Loucy (cell line): ENCODE measurements around the gene PLIN1.

Source experiments
- H2AFZ ChIP-seq: fragments of 200-600 bp; sonication (generic); 2 replicates; pipeline ENCODE4 v1.6.0; 2016; ENCODE audit warnings: antibody characterized with exemption, mild to moderate bottlenecking, low read length, moderate library complexity
- H3F3A ChIP-seq: fragments of 200-600 bp; 2 replicates; pipeline ENCODE4 v1.6.0; 2016; ENCODE audit warnings: antibody characterized with exemption, low read depth, mild to moderate bottlenecking
- H3K27me3 ChIP-seq: fragments of 200-600 bp; sonication (generic); 2 replicates; pipeline ENCODE4 v1.6.1; 2014; ENCODE audit warnings: low read length, mild to moderate bottlenecking; ENCODE audit not compliant: insufficient read depth, poor library complexity, severe bottlenecking
- H3K36me3 ChIP-seq: fragments of 200-600 bp; sonication (generic); 2 replicates; pipeline ENCODE4 v1.6.1; 2016; ENCODE audit warnings: low read length; ENCODE audit not compliant: insufficient read depth
- H3K4me1 ChIP-seq: fragments of 200-600 bp; sonication (generic); 2 replicates; pipeline ENCODE4 v1.5.1; 2014; ENCODE audit warnings: low read length, mild to moderate bottlenecking; ENCODE audit not compliant: insufficient read depth, poor library complexity, severe bottlenecking
- H3K4me2 ChIP-seq: fragments of 200-600 bp; sonication (generic); 2 replicates; pipeline ENCODE4 v1.6.0; 2014; ENCODE audit warnings: antibody characterized with exemption, low read length, low read depth, mild to moderate bottlenecking; ENCODE audit not compliant: poor library complexity, severe bottlenecking
- H3K4me3 ChIP-seq: fragments of 200-600 bp; sonication (generic); 2 replicates; pipeline ENCODE4 v1.5.1; 2014; ENCODE audit warnings: low read length, mild to moderate bottlenecking, mixed read lengths; ENCODE audit not compliant: poor library complexity, severe bottlenecking
- H3K79me2 ChIP-seq: fragments of 200-600 bp; sonication (generic); 2 replicates; pipeline ENCODE4 v1.6.1; 2014; ENCODE audit warnings: low read length; ENCODE audit not compliant: insufficient read depth
- H3K9ac ChIP-seq: fragments of 200-600 bp; sonication (generic); 2 replicates; pipeline ENCODE4 v1.6.0; 2014; ENCODE audit warnings: mild to moderate bottlenecking, low read depth, low read length, moderate library complexity; ENCODE audit not compliant: poor library complexity, severe bottlenecking
- H3K9me2 ChIP-seq: fragments of 200-600 bp; sonication (generic); replicated peaks from 2 replicates; pipeline ENCODE4 v1.6.1; 2016; ENCODE audit warnings: low read depth, low read length, mixed read lengths
- H3K9me3 ChIP-seq: fragments of 200-600 bp; sonication (generic); 2 replicates; pipeline ENCODE4 v1.6.1; 2014; ENCODE audit warnings: mild to moderate bottlenecking, antibody characterized with exemption, low read length, low read depth; ENCODE audit not compliant: insufficient read depth
- H4K20me1 ChIP-seq: fragments of 200-600 bp; sonication (generic); 2 replicates; pipeline ENCODE4 v1.6.0; 2014; ENCODE audit warnings: antibody characterized with exemption, low read length, mild to moderate bottlenecking; ENCODE audit not compliant: insufficient read depth, poor library complexity, severe bottlenecking
- CTCF ChIP-seq: fragments of 200-600 bp; sonication (generic); conservative IDR thresholded peaks from 2 replicates; pipeline ENCODE4 v1.5.1; 2014; ENCODE audit warnings: mild to moderate bottlenecking, antibody characterized with exemption, low read length
- EZH2phosphoT487 ChIP-seq: fragments of 200-600 bp; IDR thresholded peaks from 2 replicates; pipeline ENCODE4 v1.6.1; 2018; ENCODE audit warnings: antibody characterized with exemption, mild to moderate bottlenecking, moderate library complexity, borderline replicate concordance

The PLIN1 gene

GRCh38 chr15:89632563-89633430 lies 46.4 kb downstream of the PLIN1 start:
- TF ChIP-seq CTCF, result no peak
- no peak for TF ChIP-seq EZH2phosphoT487
- no peak overlapping the region for H3K4me3 ChIP-seq
- no peaks in the 10 kb centered on the region for H3K4me1 ChIP-seq
- no peaks in the 10 kb centered on the region for H3K79me2 ChIP-seq
- H3F3A ChIP-seq, result no peaks in the 10 kb centered on the region
- no peaks in the 10 kb centered on the region for H3K9me2 ChIP-seq
- no peak overlapping the region for H3K4me2 ChIP-seq
- H2AFZ ChIP-seq, result no peak overlapping the region
- no peak overlapping the region for H3K9ac ChIP-seq
- H3K27me3 ChIP-seq, result no peaks in the 10 kb centered on the region
- H4K20me1 ChIP-seq, result no peaks in the 10 kb centered on the region
- H3K36me3 ChIP-seq, result peaks cover 52% of the 10 kb centered on the region; the same call in 1 of the 2 replicates
- no peaks in the 10 kb centered on the region for H3K9me3 ChIP-seq

DNA sequence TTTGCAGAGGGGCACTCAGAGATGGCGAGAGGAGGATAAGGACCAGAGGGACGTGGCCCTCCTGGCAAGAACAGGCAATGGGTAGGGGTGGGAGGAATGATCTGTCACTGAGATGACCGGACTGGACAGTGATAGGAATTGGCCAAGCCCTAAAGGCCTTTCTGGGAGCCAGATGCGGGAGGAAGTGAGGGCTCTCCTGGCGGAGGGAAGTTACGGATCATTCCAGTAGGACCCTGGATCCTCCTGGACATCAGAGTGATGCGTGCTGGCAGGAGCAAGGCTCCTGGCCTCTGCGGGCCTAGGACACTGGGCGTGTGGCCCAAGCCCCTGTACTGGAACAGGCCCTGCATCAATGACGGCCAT lies 47.3 kb downstream of the PLIN1 start:
- Histone ChIP-seq H3F3A (no peaks in the 10 kb centered on the region), H3K4me3 (no peak overlapping the region), H4K20me1 (no peaks in the 10 kb centered on the region), H3K9me3 (no peaks in the 10 kb centered on the region), H3K9ac (no peak overlapping the region), H3K36me3 (peaks cover 61% of the 10 kb centered on the region; the same call in 1 of the 2 replicates), H3K27me3 (no peaks in the 10 kb centered on the region), H3K9me2 (no peaks in the 10 kb centered on the region), H3K4me2 (no peak overlapping the region), H3K4me1 (no peaks in the 10 kb centered on the region), H3K79me2 (no peaks in the 10 kb centered on the region), H2AFZ (no peak overlapping the region)
- TF ChIP-seq CTCF (no peak), EZH2phosphoT487 (no peak)

DNA sequence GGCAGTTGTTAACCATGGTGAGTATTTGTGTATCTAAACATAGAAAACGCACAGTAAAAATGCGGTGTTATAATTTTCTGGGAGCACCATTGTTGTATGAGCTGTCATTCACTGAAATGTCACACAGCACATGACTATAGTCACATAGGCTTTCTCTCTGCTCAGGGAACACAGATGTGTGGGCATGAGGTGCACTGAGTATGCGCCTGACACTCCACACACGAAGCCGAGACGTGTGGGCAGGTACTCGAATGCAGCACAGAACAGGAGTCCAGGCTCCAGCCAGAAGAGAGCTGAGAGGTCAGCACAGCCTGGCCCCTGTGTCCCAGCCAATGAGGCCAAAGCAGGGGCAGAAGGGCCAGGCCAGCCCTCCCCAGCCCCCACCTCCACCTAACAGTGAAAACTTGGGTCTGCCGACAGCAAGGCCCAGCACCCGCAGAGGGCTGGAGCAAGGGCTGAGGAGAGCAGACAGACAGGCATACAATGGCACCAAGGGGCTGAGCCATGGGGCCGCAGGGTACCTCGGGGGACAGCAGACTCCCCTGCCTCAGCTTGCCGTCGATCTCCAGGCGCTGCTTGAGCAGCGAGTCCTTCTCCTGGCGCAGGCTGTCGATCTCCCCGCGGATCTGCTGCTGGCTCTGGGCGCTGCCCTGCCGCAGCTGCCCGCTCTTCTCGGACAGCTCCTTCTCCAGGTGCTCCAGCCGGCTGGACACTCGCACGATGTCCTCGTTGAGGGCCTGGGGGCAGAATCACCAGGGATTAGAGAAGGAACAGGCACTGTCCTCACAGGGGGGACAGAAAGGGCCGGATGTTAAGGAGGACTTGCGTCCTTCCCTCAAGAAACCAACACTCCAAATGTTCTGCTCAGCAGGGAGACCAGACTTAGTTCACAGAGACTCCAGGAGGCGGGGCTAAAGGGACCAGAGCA lies 47.9 kb downstream of the PLIN1 start:
- no peaks in the 10 kb centered on the region for H3K9me3 ChIP-seq

More for the DNA sequence above, 47.9 kb downstream of the PLIN1 start:
- H3K9ac ChIP-seq, result no peak overlapping the region
- no peak overlapping the region for H3K4me3 ChIP-seq
- no peak overlapping the region for H2AFZ ChIP-seq
- H3K36me3 ChIP-seq, result peaks cover 68% of the 10 kb centered on the region; the same call in 1 of the 2 replicates
- H3K4me1 ChIP-seq, result no peaks in the 10 kb centered on the region
- no peaks in the 10 kb centered on the region for H4K20me1 ChIP-seq
- no peaks in the 10 kb centered on the region for H3K9me2 ChIP-seq
- TF ChIP-seq EZH2phosphoT487 (no peak), CTCF (no peak)
- H3K79me2 ChIP-seq, result no peaks in the 10 kb centered on the region
- H3K4me2 ChIP-seq, result no peak overlapping the region
- no peaks in the 10 kb centered on the region for H3F3A ChIP-seq
- no peaks in the 10 kb centered on the region for H3K27me3 ChIP-seq
